Measurements from ENCODE around the gene COA8.

Gene COA8

DNA sequence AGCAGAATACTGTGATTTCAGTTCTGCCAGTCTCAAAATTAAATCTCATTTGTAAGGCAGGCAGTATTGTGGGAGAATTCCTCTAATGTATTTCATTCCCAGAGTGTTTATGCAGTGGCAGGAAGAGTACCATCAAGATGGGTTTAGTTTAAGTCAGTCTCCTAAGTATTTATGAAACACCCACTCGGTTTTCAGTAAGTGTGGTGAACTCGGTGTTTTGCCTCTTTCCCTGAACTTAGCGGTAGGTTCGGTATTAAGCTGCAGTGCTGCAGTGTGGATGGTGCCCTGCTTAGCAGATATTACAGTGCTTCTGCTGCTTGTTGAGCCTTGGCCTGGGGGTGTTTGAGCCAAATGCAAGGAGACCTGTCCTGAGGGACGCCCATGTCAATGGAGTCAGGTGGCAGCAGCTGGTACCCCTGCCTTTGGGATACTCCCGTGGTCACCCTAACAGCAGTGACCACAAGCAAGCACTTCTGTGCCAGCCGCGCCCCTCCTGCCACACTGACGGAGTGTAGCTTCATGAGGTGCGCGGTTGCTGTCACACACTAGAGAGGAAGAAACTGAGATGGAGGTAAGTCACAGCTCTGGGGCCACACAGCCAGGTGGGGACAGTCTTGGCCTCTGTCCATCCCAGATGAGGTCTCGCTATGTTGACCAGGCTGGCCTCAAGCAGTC, 15.8 kb downstream of the COA8 start:
- TF ChIP-seq, protein P1, sequence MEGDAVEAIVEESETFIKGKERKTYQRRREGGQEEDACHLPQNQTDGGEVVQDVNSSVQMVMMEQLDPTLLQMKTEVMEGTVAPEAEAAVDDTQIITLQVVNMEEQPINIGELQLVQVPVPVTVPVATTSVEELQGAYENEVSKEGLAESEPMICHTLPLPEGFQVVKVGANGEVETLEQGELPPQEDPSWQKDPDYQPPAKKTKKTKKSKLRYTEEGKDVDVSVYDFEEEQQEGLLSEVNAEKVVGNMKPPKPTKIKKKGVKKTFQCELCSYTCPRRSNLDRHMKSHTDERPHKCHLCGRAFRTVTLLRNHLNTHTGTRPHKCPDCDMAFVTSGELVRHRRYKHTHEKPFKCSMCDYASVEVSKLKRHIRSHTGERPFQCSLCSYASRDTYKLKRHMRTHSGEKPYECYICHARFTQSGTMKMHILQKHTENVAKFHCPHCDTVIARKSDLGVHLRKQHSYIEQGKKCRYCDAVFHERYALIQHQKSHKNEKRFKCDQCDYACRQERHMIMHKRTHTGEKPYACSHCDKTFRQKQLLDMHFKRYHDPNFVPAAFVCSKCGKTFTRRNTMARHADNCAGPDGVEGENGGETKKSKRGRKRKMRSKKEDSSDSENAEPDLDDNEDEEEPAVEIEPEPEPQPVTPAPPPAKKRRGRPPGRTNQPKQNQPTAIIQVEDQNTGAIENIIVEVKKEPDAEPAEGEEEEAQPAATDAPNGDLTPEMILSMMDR (IDR thresholded peaks at IDR 0.05; ENCODE audit: low read depth, low read length): no peak
- no peak overlapping the region for H3K4me3 ChIP-seq (ENCODE audit: low read depth, low read length)

DNA sequence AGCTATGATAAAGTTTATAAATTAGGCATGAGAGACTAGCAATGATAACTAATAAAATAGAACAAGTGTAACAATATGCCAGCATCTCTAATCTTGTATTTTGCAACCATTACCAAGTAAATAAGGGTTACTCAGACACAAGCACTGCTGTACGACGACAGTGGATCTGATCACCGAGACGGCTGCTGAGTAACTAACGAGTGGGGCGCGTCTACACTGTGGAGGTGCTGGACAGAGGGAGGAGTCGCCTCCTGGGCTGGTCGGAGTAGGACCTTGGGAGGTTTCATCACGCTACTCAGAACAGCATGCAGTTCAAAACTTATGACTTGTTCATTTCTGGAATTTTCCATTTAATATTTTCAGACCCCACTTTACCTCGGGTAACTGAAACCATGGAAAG, 18.4 kb downstream of the COA8 start:
- TF ChIP-seq, protein P1 (IDR thresholded peaks at IDR 0.05; ENCODE audit: low read depth, low read length): no peak
- no peak overlapping the region for H3K4me3 ChIP-seq (ENCODE audit: low read depth, low read length)

DNA sequence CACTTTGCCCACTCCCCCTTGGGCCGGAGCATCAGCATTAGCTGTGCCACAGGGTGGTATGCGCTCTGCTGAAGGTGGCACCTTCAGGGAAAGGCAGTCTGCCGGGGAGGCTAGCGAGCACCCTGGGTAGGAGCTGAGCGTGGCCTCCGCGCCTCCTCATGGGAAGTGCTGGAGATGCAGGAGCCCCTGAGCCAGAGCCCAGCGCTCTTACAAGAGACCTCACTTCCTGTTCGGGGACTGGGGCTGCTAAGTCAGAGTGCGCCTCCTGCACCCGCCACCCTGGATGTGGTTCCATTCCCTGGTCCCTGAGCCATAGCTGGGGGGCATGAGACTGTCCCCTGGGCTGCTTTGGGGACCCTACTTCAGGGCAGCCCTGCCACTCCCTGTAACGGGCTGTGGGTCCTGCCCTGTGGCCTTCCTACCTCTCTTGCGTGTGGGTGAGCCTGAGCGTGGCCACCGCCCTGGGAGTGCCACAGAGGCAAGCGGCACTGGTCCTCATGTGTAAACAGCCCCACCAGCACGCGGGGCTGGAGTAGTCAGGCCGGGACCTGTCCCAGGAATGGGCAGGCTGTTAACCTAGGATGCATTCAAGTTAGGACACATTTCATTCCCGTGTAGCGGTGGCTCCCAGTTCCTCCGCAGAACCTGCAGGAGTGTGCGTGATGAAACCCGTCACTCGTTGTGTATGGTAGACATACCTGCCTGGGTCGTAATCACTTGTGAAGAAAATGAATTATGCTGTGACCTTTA, 19.4 kb downstream of the COA8 start:
- H3K4me3 ChIP-seq (ENCODE audit: low read depth, low read length): no peak overlapping the region
- TF ChIP-seq, protein P1 (IDR thresholded peaks at IDR 0.05; ENCODE audit: low read depth, low read length): no peak

DNA sequence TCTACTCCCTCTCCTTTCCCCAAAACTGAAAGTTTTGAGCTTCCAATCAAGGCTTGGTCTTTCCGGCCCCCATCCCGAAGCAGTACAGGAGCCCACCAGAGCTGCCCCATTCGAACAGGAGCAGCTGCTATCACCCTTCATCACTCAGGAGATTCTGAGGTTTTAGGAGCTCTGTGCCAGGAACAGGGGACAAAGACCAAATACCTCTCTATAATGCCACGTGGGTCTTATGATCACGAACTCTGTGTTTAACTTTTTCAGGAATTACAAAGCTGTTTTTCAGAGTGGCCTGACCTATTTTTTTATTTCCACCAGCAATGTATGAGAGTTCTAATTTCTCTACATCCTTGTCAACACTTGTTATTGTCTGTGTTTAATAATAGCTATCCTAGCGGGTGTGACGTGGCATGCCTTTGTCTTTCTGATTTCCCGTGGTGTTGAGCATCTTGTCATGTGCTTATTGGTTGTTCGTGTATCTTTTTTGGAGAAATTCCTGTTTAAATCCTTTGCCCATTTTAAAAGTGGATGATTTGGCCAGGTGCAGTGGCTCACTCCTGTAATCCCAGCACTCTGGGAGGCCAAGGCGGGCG, 21.7 kb downstream of the COA8 start:
- TF ChIP-seq, protein P1 (IDR thresholded peaks at IDR 0.05; ENCODE audit: low read depth, low read length): no peak
- H3K4me3 ChIP-seq (ENCODE audit: low read depth, low read length): no peak overlapping the region

DNA sequence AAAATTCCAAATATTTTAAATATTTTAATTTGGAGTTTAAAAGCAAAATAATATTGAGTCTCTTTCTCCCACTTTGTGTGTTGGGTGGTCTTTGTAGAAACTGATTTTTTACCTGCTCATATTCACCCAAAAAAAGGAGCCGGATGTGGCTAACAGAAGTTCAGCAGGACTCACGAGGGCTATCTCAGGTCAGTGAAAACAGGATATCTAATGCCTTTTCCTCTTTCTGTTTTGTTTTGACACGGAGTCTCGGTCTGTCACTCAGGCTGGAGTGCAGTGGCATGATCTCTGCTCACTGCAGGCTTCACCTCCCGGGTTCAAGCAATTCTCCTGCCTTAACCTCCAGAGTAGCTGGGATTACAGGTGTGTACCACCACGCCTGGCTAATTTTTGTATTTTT, 30.8 kb downstream of the COA8 start:
- TF ChIP-seq, protein P1 (IDR thresholded peaks at IDR 0.05; ENCODE audit: low read depth, low read length): no peak
- no peak overlapping the region for H3K4me3 ChIP-seq (ENCODE audit: low read depth, low read length)

DNA sequence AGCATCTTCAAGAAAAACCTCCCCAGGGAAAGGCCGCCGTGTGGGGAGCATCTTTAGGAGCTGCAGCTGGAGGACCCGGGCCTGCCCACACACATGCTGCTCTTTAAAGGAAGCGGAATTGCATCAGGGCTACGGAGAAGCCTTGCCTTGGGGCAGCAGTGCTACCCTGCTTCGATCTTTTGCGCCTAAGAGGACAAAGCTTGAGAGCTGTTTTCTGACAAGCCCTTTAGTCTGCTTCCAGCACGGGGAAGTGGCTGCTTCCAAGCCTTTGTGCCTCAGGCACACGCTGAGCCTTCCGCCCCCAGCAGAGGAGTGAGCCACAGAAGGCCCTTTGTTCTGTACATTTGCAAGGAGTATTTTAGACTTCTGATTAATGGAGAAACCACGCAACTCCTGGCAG, 31.5 kb downstream of the COA8 start:
- no peak overlapping the region for H3K4me3 ChIP-seq (ENCODE audit: low read depth, low read length)
- TF ChIP-seq, protein P1 (IDR thresholded peaks at IDR 0.05; ENCODE audit: low read depth, low read length): no peak
